Activated CD8-positive, alpha-beta memory T cell treated with anti-CD3 and anti-CD28 coated beads, Interleukin-2, amount 10 ng/mL, durations not matched to agents 7 days and 5 days (primary cell): ENCODE measurements around the gene CADPS2. TPM values are rescaled to one million over a fixed set of nuclear protein-coding genes. Genes with fewer than 3 reads are reported as not detected.

Source experiments
- ATAC-seq: fragments of 150-1000 bp; cut with Tn5 transposase; one replicate; pipeline ENCODE4 v1.10.0; 2021; ENCODE audit warnings: moderate library complexity
- CTCF ChIA-PET: fragments of 350-600 bp; sonication (Branson Sonifier 250); formaldehyde crosslinking; loops from one replicate; lab custom pipeline; 2021; ENCODE audit warnings: antibody characterized with exemption; lab: Charles Lee
- DNase-seq: peaks from one replicate; pipeline ENCODE4 v3.0.0-alpha.2; 2020
- H3K27ac Mint-ChIP-seq: one replicate; pipeline ENCODE4 v1.8.0; 2021; ENCODE audit warnings: mild to moderate bottlenecking, mixed read lengths
- H3K27me3 Mint-ChIP-seq: one replicate; pipeline ENCODE4 v1.8.0; 2021; ENCODE audit warnings: mixed read lengths
- H3K36me3 Mint-ChIP-seq: one replicate; pipeline ENCODE4 v1.8.0; 2021; ENCODE audit warnings: mild to moderate bottlenecking, mixed read lengths
- H3K4me1 Mint-ChIP-seq: one replicate; pipeline ENCODE4 v1.8.0; 2021; ENCODE audit warnings: mixed read lengths
- H3K4me3 Mint-ChIP-seq: one replicate; pipeline ENCODE4 v1.8.0; 2021; ENCODE audit warnings: mild to moderate bottlenecking, moderate library complexity, mixed read lengths
- H3K9me3 Mint-ChIP-seq: one replicate; pipeline ENCODE4 v1.8.0; 2022; ENCODE audit warnings: low read depth, mixed read lengths
- total RNA-seq, 2 experiments: library from RNA; stranded (reverse); gene quantifications; one replicate each; pipeline ENCODE4 v1.2.3, GENCODE V29; 2021

The CADPS2 gene
- total RNA-seq, 2 experiments from 2014 or later: not detected

DNA sequence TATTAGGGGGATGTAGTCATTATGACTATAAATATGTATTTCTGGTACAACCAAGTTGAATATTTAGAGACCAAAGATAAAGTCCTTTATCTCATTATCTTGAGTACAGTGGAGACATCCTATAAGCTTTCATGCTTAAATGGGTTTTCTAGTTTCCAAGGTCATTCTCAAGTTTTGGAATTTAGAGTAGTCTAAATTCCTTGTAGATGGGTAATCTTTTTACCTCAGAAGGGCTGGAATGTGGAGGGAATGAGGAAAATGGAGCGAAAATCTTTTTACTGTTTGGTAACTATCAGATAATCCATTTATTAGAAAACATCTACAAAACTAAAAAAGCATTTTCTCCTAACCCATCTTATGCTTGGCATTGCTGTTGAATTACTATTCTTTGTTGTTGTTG, 368.7 kb downstream of the CADPS2 start:
- no peaks in the 10 kb centered on the region for H3K27me3 Mint-ChIP-seq
- ATAC-seq (no peak), DNase-seq (no peak)
- no peaks in the 10 kb centered on the region for H3K9me3 Mint-ChIP-seq
- no peak overlapping the region for H3K27ac Mint-ChIP-seq
- no peaks in the 10 kb centered on the region for H3K36me3 Mint-ChIP-seq
- no peaks in the 10 kb centered on the region for H3K4me1 Mint-ChIP-seq
- H3K4me3 Mint-ChIP-seq: no peak overlapping the region
- CTCF ChIA-PET: no interaction called here

DNA sequence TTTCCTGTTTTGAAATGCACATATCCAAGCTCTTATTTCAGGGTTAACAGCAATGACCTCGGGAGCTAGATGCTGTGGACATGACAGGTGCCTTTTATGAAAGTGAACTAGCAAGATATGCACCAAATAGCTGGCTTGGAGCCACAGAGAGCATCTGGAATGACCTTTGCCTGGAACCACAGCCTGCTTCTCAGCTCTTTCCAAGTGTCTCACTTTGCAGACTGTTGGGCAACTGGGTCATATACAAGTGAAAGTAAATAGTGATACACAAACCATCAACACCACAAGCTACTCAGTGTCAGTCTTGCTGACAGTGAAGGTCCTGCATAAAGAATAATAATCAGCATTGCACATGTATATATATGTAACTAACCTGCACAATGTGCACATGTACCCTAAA, 370.9 kb downstream of the CADPS2 start:
- CTCF ChIA-PET: no interaction called here
- no peaks in the 10 kb centered on the region for H3K36me3 Mint-ChIP-seq
- H3K9me3 Mint-ChIP-seq: no peaks in the 10 kb centered on the region
- no peak overlapping the region for H3K27ac Mint-ChIP-seq
- no peak overlapping the region for H3K4me3 Mint-ChIP-seq
- DNase-seq (no peak), ATAC-seq (no peak)
- H3K27me3 Mint-ChIP-seq: no peaks in the 10 kb centered on the region
- no peaks in the 10 kb centered on the region for H3K4me1 Mint-ChIP-seq

GRCh38 chr7:122511268-122511667, 375.0 kb downstream of the CADPS2 start:
- no peak overlapping the region for H3K27ac Mint-ChIP-seq
- H3K36me3 Mint-ChIP-seq: no peaks in the 10 kb centered on the region
- no peaks in the 10 kb centered on the region for H3K27me3 Mint-ChIP-seq
- CTCF ChIA-PET: no interaction called here
- DNase-seq (no peak), ATAC-seq (no peak)
- peaks cover 3% of the 10 kb centered on the region for H3K9me3 Mint-ChIP-seq
- H3K4me1 Mint-ChIP-seq: no peaks in the 10 kb centered on the region
- no peak overlapping the region for H3K4me3 Mint-ChIP-seq

DNA sequence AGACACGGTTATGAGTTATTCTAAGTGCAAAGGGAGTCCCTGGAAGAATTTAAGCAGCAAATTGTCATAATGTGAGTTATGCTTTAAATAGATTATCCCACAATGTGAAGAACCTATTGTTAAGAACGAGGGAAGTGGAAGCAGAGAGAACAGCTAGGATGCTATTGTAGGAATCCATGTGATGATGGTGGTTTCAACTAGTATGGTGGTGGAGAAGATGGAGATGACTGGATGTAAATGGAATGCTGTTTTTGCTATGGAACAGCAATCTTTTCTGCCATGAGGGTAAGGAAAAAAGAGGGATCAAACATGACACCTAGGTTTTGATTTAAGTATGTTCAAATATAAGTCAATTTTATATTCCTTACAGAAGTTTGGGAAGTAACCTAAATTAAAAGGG, 378.7 kb downstream of the CADPS2 start:
- no peak overlapping the region for H3K27ac Mint-ChIP-seq
- no peak for DNase-seq
- H3K36me3 Mint-ChIP-seq: no peaks in the 10 kb centered on the region
- CTCF ChIA-PET: no interaction called here
- H3K27me3 Mint-ChIP-seq: no peaks in the 10 kb centered on the region
- no peak for ATAC-seq
- no peaks in the 10 kb centered on the region for H3K4me1 Mint-ChIP-seq
- H3K4me3 Mint-ChIP-seq: no peak overlapping the region
- H3K9me3 Mint-ChIP-seq: peaks cover 3% of the 10 kb centered on the region

- DNase-seq (no peak), ATAC-seq (no peak)
- H3K27ac Mint-ChIP-seq: no peak overlapping the region
- H3K36me3 Mint-ChIP-seq: no peaks in the 10 kb centered on the region
- H3K4me1 Mint-ChIP-seq: no peaks in the 10 kb centered on the region
- CTCF ChIA-PET: no interaction called here
- H3K27me3 Mint-ChIP-seq: no peaks in the 10 kb centered on the region
- H3K9me3 Mint-ChIP-seq: peaks cover 4% of the 10 kb centered on the region
- no peak overlapping the region for H3K4me3 Mint-ChIP-seq
Measured at GRCh38 chr7:122492007-122492406, 394.3 kb downstream of the CADPS2 start.

- no peak overlapping the region for H3K27ac Mint-ChIP-seq
Measured at GRCh38 chr7:122488241-122488640, 398.0 kb downstream of the CADPS2 start.

DNA sequence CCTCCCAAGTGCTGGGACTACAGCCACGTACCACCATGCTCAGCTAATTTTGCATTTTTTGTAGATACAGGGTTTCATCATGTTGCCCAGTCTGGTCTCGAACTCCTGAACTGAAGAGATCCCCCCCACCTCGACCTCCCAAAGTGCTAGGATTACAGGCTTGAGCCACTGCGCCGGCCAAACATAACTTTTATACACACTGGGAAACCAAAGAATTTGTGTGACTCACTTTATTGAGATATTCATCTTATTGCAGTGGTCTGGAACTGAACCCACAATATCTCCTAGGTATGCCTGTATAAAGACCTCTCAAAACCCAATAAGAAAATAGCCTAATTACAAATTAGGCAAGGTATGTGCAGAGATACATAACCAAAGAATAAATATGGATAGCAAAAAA, 399.1 kb downstream of the CADPS2 start:
- Mint-ChIP-seq H3K4me3 (no peak overlapping the region), H3K4me1 (no peaks in the 10 kb centered on the region), H3K27ac (no peak overlapping the region), H3K9me3 (peaks cover 2% of the 10 kb centered on the region), H3K36me3 (no peaks in the 10 kb centered on the region), H3K27me3 (no peaks in the 10 kb centered on the region)
- CTCF ChIA-PET: no interaction called here
- ATAC-seq (no peak), DNase-seq (no peak)

More at GRCh38 chr7:122488241-122488640, 398.0 kb downstream of the CADPS2 start:
- ATAC-seq (no peak), DNase-seq (no peak)
- H3K9me3 Mint-ChIP-seq: peaks cover 2% of the 10 kb centered on the region
- no peaks in the 10 kb centered on the region for H3K4me1 Mint-ChIP-seq
- H3K27me3 Mint-ChIP-seq: no peaks in the 10 kb centered on the region
- H3K4me3 Mint-ChIP-seq: no peak overlapping the region
- no peaks in the 10 kb centered on the region for H3K36me3 Mint-ChIP-seq
- CTCF ChIA-PET: no interaction called here

GRCh38 chr7:122485856-122486255, 400.4 kb downstream of the CADPS2 start:
- Mint-ChIP-seq H3K4me3 (no peak overlapping the region), H3K4me1 (no peaks in the 10 kb centered on the region), H3K27ac (no peak overlapping the region), H3K9me3 (no peaks in the 10 kb centered on the region), H3K27me3 (no peaks in the 10 kb centered on the region), H3K36me3 (no peaks in the 10 kb centered on the region)
- ATAC-seq: no peak
- CTCF ChIA-PET: no interaction called here
- DNase-seq: no peak

DNA sequence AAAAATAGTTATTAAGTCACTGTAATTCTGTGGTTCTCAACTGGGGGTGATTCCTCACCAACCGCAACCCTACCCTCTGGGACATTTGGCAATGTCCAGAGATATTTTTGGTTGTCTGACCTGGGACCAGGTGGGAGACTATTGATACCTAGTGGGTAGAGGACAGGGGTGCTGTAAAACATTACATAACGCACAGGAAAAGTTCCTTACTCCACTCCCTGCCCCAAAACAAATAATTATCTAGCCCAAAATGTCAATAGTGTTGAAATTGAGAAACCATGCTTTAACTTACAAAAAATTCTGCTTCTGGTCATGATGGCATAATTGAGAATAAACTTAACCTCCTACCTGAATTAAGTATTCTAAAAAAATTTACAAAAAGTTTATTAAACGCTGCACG, 404.0 kb downstream of the CADPS2 start:
- H3K9me3 Mint-ChIP-seq: no peaks in the 10 kb centered on the region
- CTCF ChIA-PET: no interaction called here
- no peak for DNase-seq
- no peaks in the 10 kb centered on the region for H3K4me1 Mint-ChIP-seq
- H3K4me3 Mint-ChIP-seq: no peak overlapping the region
- H3K36me3 Mint-ChIP-seq: no peaks in the 10 kb centered on the region
- ATAC-seq: no peak
- H3K27me3 Mint-ChIP-seq: no peaks in the 10 kb centered on the region
- H3K27ac Mint-ChIP-seq: no peak overlapping the region

- Mint-ChIP-seq H3K36me3 (no peaks in the 10 kb centered on the region), H3K4me3 (no peak overlapping the region), H3K27ac (no peak overlapping the region), H3K4me1 (no peaks in the 10 kb centered on the region), H3K27me3 (no peaks in the 10 kb centered on the region), H3K9me3 (peaks cover 3% of the 10 kb centered on the region)
- CTCF ChIA-PET: no interaction called here
- DNase-seq: no peak
- ATAC-seq: no peak
Measured at GRCh38 chr7:122470859-122471258, 415.4 kb downstream of the CADPS2 start.

DNA sequence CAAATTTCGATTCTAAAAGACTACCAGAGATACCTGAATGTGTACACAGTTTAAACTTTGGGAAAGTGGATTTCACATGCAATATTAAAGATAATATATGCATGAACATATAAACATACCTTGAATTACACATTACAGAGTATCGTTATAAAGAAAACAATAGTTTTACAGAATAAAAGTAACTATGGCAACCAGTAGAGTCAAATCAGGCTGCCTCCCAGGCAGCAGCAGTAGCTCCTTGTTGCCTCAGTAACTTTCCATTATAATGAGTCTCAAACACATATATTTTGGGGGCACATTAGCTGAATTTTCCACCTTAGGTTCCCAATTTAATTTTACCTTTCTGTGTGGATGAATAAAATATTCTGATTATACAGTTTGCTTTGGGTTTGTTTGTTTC, 417.3 kb downstream of the CADPS2 start:
- DNase-seq (no peak), ATAC-seq (no peak)
- Mint-ChIP-seq H3K36me3 (no peaks in the 10 kb centered on the region), H3K4me1 (no peaks in the 10 kb centered on the region), H3K27me3 (no peaks in the 10 kb centered on the region), H3K9me3 (peaks cover 3% of the 10 kb centered on the region), H3K4me3 (no peak overlapping the region), H3K27ac (no peak overlapping the region)
- CTCF ChIA-PET: no interaction called here

GRCh38 chr7:122467661-122468449, 418.4 kb downstream of the CADPS2 start:
- H3K4me3 Mint-ChIP-seq: no peak overlapping the region
- H3K4me1 Mint-ChIP-seq: no peaks in the 10 kb centered on the region
- CTCF ChIA-PET: no interaction called here

DNA sequence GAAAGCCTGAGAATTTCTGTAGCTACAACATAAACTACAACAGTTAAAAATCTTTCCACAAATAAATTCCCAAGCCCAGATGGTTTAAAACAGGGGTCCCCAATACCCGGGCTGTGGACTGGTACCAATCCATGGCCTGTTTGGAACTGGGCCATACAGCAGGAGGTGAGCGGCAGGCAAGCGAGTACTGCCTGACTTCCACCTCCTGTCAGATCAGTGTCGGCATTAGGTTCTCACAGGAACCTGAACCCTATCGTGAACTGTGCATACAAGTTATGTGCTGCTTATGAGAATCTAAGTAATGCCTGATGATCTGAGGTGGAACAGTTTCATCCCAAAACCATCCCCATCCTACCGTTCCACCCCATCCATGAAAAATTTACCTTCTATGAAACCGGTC, 421.0 kb downstream of the CADPS2 start:
- CTCF ChIA-PET: no interaction called here
- H3K36me3 Mint-ChIP-seq: no peaks in the 10 kb centered on the region
- H3K4me3 Mint-ChIP-seq: no peak overlapping the region
- H3K27ac Mint-ChIP-seq: no peak overlapping the region
- no peak for ATAC-seq
- peaks cover 3% of the 10 kb centered on the region for H3K9me3 Mint-ChIP-seq
- H3K4me1 Mint-ChIP-seq: no peaks in the 10 kb centered on the region
- DNase-seq: no peak
- H3K27me3 Mint-ChIP-seq: no peaks in the 10 kb centered on the region

More at GRCh38 chr7:122467661-122468449, 418.4 kb downstream of the CADPS2 start:
- H3K9me3 Mint-ChIP-seq: peaks cover 3% of the 10 kb centered on the region
- DNase-seq (no peak), ATAC-seq (no peak)
- H3K27ac Mint-ChIP-seq: no peak overlapping the region
- H3K36me3 Mint-ChIP-seq: no peaks in the 10 kb centered on the region
- H3K27me3 Mint-ChIP-seq: no peaks in the 10 kb centered on the region

DNA sequence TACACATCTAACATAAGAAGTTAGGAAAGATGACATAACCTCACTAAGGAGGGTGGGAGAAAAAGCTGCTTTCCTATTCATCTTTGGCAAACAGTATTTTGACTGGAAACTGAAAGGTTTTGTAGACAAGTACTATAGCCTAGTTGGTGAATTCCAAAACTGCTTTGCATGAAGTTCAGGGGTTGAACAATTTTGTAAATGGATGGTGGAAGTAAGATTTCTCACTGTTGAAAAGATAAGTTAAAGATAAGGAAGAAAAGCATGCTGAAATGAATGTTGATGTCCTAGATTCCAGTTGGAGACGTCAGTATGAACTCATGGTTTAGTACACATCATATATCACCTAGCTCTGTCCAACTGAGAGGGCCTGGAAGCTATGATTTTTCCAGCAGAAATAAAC, 422.6 kb downstream of the CADPS2 start:
- CTCF ChIA-PET: interaction anchor here (1.0 kb wide), 1 partner anchor 14 kb away, joined by 3 read pairs; no protein-coding TSS in a partner anchor
- no peaks in the 10 kb centered on the region for H3K9me3 Mint-ChIP-seq
- no peaks in the 10 kb centered on the region for H3K27me3 Mint-ChIP-seq
- no peak overlapping the region for H3K27ac Mint-ChIP-seq
- ATAC-seq (no peak), DNase-seq (no peak)
- no peaks in the 10 kb centered on the region for H3K4me1 Mint-ChIP-seq
- no peak overlapping the region for H3K4me3 Mint-ChIP-seq
- H3K36me3 Mint-ChIP-seq: no peaks in the 10 kb centered on the region
